SU-DHL-6 (cell line): ENCODE data around the gene SENP2.

ENCODE experiments used
- EZH2phosphoT487 ChIP-seq: fragments of 200-600 bp; sonication (generic), shearing (Covaris generic); conservative IDR thresholded peaks from 2 replicates; pipeline ENCODE4 v1.6.1; 2018; ENCODE audit warnings: mild to moderate bottlenecking, antibody characterized with exemption, low read length, moderate library complexity, mixed read lengths
- TF ChIP-seq, protein P1 (sequence below): fragments of 200-600 bp; sonication (generic); IDR thresholded peaks from one replicate; pipeline ENCODE4 v1.5.1; 2017; ENCODE audit warnings: antibody characterized with exemption, mild to moderate bottlenecking, low read length, moderate library complexity; ENCODE audit not compliant: insufficient read depth, poor library complexity, severe bottlenecking

- TF ChIP-seq, protein P1, sequence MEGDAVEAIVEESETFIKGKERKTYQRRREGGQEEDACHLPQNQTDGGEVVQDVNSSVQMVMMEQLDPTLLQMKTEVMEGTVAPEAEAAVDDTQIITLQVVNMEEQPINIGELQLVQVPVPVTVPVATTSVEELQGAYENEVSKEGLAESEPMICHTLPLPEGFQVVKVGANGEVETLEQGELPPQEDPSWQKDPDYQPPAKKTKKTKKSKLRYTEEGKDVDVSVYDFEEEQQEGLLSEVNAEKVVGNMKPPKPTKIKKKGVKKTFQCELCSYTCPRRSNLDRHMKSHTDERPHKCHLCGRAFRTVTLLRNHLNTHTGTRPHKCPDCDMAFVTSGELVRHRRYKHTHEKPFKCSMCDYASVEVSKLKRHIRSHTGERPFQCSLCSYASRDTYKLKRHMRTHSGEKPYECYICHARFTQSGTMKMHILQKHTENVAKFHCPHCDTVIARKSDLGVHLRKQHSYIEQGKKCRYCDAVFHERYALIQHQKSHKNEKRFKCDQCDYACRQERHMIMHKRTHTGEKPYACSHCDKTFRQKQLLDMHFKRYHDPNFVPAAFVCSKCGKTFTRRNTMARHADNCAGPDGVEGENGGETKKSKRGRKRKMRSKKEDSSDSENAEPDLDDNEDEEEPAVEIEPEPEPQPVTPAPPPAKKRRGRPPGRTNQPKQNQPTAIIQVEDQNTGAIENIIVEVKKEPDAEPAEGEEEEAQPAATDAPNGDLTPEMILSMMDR: no peak
- no peak for TF ChIP-seq EZH2phosphoT487
These were observed 33.7 kb upstream of the SENP2 start, which contains the start of gene LIPH for GRCh38 chr3:185552358-185552877.
